ENCODE results near the gene PALM.
A peak's percentile ranks its signal among the peaks of the same experiment; 100 is the strongest.

PALM gene

DNA sequence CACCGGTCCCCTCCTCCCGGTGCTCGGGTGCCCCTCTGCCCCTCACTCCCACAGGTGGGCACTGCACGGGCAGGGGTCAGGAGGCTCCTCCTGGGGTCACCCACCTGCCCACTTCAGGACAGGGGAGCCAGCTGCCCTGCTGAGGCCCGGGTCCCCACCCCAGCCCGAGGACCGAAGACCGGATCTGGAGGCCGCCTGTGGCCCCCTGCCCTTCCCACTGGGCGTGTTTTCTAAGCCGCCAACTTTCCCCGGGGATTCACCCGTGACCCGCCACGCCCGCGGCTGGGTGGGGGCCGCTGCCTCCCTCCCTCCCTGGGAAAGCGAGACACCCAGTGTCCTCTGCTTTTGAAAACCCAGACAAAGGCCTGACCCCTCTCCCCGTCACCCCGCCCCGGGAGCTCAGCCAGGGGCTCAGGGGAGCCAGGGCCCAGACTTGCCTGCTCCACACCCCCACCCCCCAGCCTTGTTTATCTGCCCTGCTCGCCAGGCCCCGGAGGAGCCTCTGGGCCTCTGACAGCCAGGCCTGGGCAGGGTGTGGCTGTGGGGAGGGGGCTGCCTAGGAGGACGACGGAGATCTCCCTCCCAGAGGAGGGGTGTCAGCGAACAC lies 1.3 kb downstream of the PALM start:
- WGBS (ENCODE audit: insufficient coverage, insufficient read length) = no CpG with 5 or more reads among the region's 27 CpGs
- Histone ChIP-seq H3K4me3 (ENCODE audit: low read length) (peak overlapping the region; percentile 60; the same call in 1 of the 2 replicates), H3K27me3 (ENCODE audit: control insufficient read depth, insufficient read depth, low read length) (no peaks in the 10 kb centered on the region), H3K9me3 (ENCODE audit: control insufficient read depth, insufficient read depth, low read length) (no peaks in the 10 kb centered on the region), H3K36me3 (ENCODE audit: control insufficient read depth, insufficient read depth, low read length) (no peaks in the 10 kb centered on the region), H3K27ac (ENCODE audit: low read length) (no peak overlapping the region), H3K4me1 (ENCODE audit: control insufficient read depth, insufficient read depth, low read length) (peaks cover 2% of the 10 kb centered on the region; the same call in 1 of the 2 replicates)
- no peak for DNase-seq (ENCODE audit: low read depth, low spot score)

DNA sequence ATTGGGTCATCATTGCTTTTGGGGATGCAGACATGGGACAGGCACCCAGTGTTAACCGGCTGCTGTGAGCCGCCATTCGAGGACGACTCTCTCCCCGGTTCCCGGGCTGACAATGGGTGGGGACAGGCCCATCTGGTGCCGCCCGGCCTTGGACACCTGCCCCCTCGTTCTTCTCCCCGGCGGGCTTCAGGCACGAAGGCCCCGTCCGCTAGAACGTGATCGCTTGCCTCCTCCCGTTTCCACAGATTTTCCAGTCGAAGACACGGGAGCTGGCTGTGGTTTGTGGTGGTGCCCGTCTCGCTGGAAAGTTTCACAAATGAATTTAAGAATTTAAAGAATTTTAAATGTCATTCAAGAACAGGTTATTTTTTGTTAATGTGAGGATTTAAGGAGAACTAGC lies 2.0 kb downstream of the PALM start:
- no peak overlapping the region for H3K4me3 ChIP-seq (ENCODE audit: low read length)
- H3K27ac ChIP-seq (ENCODE audit: low read length) = no peak overlapping the region
- H3K27me3 ChIP-seq (ENCODE audit: control insufficient read depth, insufficient read depth, low read length) = no peaks in the 10 kb centered on the region
- H3K36me3 ChIP-seq (ENCODE audit: control insufficient read depth, insufficient read depth, low read length) = no peaks in the 10 kb centered on the region
- WGBS (ENCODE audit: insufficient coverage, insufficient read length) = no CpG with 5 or more reads among the region's 21 CpGs
- peaks cover 2% of the 10 kb centered on the region; the same call in 1 of the 2 replicates for H3K4me1 ChIP-seq (ENCODE audit: control insufficient read depth, insufficient read depth, low read length)
- no peaks in the 10 kb centered on the region for H3K9me3 ChIP-seq (ENCODE audit: control insufficient read depth, insufficient read depth, low read length)
- DNase-seq (ENCODE audit: low read depth, low spot score) = no peak

DNA sequence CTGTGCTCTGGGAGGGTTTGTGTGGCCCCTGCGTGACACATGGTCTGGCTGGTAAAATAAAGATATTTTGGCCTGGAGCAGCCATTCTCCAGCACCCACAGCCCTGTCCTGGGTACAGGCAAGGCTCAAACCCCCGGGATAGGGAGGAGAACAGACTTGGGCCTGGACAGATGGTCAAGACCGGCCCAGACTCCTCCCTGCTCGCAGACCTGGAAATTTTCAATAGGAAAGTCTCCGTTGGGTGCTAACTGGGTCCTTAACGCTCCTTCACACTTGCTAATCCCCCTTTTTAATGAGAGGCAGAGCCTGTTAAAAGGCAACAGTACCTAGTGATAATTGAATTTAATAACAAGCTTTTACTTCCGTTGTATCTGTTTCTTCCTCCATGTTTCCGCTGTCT lies 2.5 kb downstream of the PALM start:
- no peak overlapping the region for H3K27ac ChIP-seq (ENCODE audit: low read length)
- no CpG with 5 or more reads among the region's 8 CpGs for WGBS (ENCODE audit: insufficient coverage, insufficient read length)
- no peak overlapping the region for H3K4me3 ChIP-seq (ENCODE audit: low read length)
- H3K36me3 ChIP-seq (ENCODE audit: control insufficient read depth, insufficient read depth, low read length) = no peaks in the 10 kb centered on the region
- no peaks in the 10 kb centered on the region for H3K9me3 ChIP-seq (ENCODE audit: control insufficient read depth, insufficient read depth, low read length)
- H3K27me3 ChIP-seq (ENCODE audit: control insufficient read depth, insufficient read depth, low read length) = no peaks in the 10 kb centered on the region
- DNase-seq (ENCODE audit: low read depth, low spot score) = no peak
- H3K4me1 ChIP-seq (ENCODE audit: control insufficient read depth, insufficient read depth, low read length) = peaks cover 2% of the 10 kb centered on the region; the same call in 1 of the 2 replicates

DNA sequence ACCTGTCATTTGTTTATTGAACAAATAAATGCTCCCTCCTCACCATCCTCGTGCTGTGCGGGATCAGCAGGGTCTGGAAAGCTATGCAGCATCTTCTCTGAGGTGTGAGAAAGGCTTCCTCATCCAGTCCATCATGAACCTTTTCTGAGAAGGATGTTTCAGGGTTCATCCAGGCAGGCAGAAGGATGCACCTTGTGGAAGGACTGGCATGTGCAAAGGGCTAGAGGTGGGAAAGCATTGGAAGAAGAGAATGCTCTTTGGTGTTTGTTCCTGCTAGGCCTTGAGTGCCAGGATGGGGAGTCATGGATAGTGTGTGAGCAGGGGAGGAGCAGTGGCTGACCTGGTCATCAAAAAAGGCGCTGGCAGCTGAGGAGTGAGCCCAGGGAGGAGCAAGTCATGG lies 6.6 kb downstream of the PALM start:
- WGBS (ENCODE audit: insufficient coverage, insufficient read length) = no CpG with 5 or more reads among the region's 3 CpGs
- Histone ChIP-seq H3K27me3 (ENCODE audit: control insufficient read depth, insufficient read depth, low read length) (no peaks in the 10 kb centered on the region), H3K9me3 (ENCODE audit: control insufficient read depth, insufficient read depth, low read length) (no peaks in the 10 kb centered on the region), H3K4me3 (ENCODE audit: low read length) (no peak overlapping the region), H3K4me1 (ENCODE audit: control insufficient read depth, insufficient read depth, low read length) (peaks cover 2% of the 10 kb centered on the region; the same call in 1 of the 2 replicates), H3K27ac (ENCODE audit: low read length) (no peak overlapping the region), H3K36me3 (ENCODE audit: control insufficient read depth, insufficient read depth, low read length) (no peaks in the 10 kb centered on the region; the same call in 1 of the 2 replicates)
- no peak for DNase-seq (ENCODE audit: low read depth, low spot score)

DNA sequence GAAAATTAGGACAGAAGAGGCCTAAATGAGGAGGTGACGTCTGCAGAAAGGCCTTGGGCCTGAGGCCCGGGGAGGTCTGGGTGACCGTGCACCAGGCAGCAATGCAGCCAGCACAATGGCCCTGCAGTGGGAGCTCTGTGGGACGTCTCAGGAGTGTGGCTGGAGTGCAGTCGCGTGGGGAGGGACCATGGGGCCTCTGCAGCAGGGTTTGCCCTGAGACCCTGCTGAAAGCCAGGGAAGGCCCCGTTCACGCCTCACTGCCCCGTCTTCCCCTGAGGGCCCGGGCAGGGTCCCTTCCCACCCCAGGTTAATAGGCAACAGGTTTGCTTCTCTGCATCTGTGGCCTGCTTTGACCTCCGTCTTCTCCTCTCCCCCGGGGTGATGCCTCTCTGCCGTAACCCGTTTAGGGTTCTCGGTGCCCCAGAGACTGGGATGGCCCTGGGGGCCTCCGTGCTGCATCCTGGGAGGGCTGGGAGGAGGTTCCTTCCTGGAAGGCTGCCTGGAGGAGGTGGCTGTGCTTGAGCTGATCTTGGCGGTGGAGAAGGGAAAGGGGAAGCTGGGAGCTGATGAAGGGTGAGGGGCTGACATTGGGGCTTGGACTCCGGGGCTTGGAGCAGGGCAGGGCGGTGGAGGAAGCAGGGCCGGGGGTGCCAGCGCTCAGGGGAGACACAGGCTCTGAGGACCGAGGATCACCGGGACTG lies 9.7 kb downstream of the PALM start:
- WGBS (ENCODE audit: insufficient coverage, insufficient read length) = no CpG with 5 or more reads among the region's 23 CpGs

DNA sequence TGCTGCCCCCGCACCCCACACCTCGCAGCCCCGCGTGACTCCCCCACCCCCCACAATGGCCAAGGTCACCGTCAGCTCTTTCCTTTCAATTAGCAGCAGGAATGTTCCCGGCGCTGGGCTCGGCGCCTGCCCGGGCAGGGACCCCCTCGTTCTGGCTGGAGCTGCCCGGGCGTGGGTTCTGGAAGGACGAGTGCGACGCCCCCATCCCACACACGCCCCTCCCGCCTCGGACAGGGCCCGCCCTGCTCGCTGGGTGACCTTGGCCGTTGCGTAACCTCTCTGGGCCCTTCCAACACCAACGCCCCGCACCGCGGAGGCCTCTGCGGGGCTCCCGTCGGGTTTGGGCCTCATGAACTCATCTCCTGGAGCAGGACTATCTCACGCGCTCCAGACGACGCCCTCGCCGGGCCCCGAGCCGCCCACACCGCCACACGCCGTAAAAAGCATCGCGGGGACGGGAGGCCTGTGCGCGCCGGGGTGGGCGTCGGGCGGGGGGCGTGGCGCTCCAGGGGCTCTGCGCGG lies 10.3 kb downstream of the PALM start:
- Histone ChIP-seq H3K36me3 (ENCODE audit: control insufficient read depth, insufficient read depth, low read length) (no peaks in the 10 kb centered on the region; the same call in 1 of the 2 replicates), H3K4me1 (ENCODE audit: control insufficient read depth, insufficient read depth, low read length) (peaks cover 2% of the 10 kb centered on the region; the same call in 1 of the 2 replicates), H3K9me3 (ENCODE audit: control insufficient read depth, insufficient read depth, low read length) (no peaks in the 10 kb centered on the region), H3K27me3 (ENCODE audit: control insufficient read depth, insufficient read depth, low read length) (no peaks in the 10 kb centered on the region), H3K4me3 (ENCODE audit: low read length) (no peak overlapping the region), H3K27ac (ENCODE audit: low read length) (no peak overlapping the region)
- DNase-seq (ENCODE audit: low read depth, low spot score) = no peak
- WGBS (ENCODE audit: insufficient coverage, insufficient read length) = no CpG with 5 or more reads among the region's 54 CpGs

More for the DNA sequence above, 9.7 kb downstream of the PALM start:
- Histone ChIP-seq H3K9me3 (ENCODE audit: control insufficient read depth, insufficient read depth, low read length) (no peaks in the 10 kb centered on the region), H3K27ac (ENCODE audit: low read length) (no peak overlapping the region), H3K36me3 (ENCODE audit: control insufficient read depth, insufficient read depth, low read length) (no peaks in the 10 kb centered on the region; the same call in 1 of the 2 replicates), H3K4me1 (ENCODE audit: control insufficient read depth, insufficient read depth, low read length) (peaks cover 2% of the 10 kb centered on the region; the same call in 1 of the 2 replicates), H3K27me3 (ENCODE audit: control insufficient read depth, insufficient read depth, low read length) (no peaks in the 10 kb centered on the region), H3K4me3 (ENCODE audit: low read length) (no peak overlapping the region)
- no peak for DNase-seq (ENCODE audit: low read depth, low spot score)

DNA sequence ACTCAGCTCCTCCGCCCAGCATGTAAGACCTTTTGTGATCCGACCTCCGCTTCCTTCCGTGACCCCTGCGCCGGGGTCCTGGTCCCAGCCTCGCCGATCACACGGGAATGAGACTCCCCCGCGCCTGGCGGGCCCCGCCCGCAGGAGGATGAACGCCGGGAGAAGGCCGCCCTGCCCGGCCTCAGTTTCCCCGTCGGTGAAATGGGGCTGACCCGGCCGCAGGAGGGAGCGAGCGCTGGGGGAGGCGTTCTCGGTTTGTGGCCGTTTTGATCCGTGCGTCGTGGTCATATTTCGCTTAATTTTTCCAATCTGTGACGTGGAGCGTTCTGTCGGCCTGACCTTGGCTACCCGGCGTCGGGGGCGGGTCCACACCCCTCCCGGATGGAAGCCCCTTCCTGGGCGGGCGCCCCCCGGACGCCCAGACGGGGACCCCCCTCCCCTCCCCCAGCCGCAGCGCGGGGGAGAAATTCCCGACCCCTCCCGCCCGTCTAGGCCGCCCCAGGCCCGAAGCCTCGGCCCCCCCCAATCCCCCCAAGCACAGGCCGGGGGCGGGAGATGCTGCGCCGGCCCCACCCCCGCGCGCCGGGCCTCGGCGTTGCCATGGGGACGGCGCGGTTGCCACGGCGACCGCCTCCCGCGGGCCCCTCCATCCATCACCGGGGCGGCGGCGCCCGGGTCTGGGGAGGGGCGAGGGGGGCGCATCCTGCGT lies 11.1 kb downstream of the PALM start:
- WGBS (ENCODE audit: insufficient coverage, insufficient read length) = no CpG with 5 or more reads among the region's 79 CpGs
- Histone ChIP-seq H3K4me3 (ENCODE audit: low read length) (no peak overlapping the region), H3K9me3 (ENCODE audit: control insufficient read depth, insufficient read depth, low read length) (no peaks in the 10 kb centered on the region), H3K36me3 (ENCODE audit: control insufficient read depth, insufficient read depth, low read length) (no peaks in the 10 kb centered on the region; the same call in 1 of the 2 replicates), H3K27ac (ENCODE audit: low read length) (no peak overlapping the region), H3K27me3 (ENCODE audit: control insufficient read depth, insufficient read depth, low read length) (no peaks in the 10 kb centered on the region), H3K4me1 (ENCODE audit: control insufficient read depth, insufficient read depth, low read length) (peaks cover 2% of the 10 kb centered on the region; the same call in 1 of the 2 replicates)
- DNase-seq (ENCODE audit: low read depth, low spot score) = no peak

DNA sequence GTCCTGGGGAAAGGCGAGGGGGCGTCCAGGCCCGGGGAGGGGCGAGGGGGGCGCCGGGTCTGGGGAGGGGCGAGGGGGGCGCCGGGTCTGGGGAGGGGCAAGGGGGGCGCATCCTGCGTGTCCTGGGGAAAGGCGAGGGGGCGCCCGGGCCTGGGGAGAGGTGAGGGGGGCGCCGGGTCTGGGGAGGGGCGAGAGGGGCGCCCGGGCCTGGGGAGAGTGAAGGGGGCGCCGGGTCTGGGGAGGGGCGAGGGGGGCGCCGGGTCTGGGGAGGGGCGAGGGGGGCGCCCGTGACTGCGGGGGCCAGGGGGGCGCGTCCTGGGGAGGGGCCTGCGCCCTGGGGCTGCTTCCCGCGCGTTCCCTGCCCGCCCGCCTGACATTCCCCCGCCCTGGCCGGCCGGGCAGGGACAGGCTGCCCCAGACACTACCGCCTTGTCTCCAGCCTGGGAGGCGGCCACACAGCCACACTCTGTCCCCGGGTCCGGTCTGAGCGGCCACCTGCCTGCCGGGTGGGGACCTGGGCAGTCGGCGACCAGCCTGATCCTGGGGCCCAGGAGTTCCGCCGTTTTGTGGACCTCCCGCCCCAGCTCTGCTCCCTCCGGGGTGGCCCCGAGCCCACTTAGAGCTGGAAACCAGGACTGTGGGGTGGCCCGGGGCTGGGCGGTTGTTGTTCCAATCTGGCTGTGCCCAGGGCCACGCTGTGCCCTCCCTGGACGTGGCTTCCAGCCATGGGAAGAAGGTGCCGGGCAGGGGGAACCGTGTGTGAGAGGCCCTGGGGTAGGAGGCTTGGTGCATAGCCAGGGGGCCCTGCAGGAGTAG lies 11.8 kb downstream of the PALM start:
- Histone ChIP-seq H3K4me3 (ENCODE audit: low read length) (no peak overlapping the region), H3K36me3 (ENCODE audit: control insufficient read depth, insufficient read depth, low read length) (no peaks in the 10 kb centered on the region; the same call in 1 of the 2 replicates), H3K9me3 (ENCODE audit: control insufficient read depth, insufficient read depth, low read length) (no peaks in the 10 kb centered on the region), H3K4me1 (ENCODE audit: control insufficient read depth, insufficient read depth, low read length) (peaks cover 2% of the 10 kb centered on the region; the same call in 1 of the 2 replicates), H3K27me3 (ENCODE audit: control insufficient read depth, insufficient read depth, low read length) (no peaks in the 10 kb centered on the region), H3K27ac (ENCODE audit: low read length) (no peak overlapping the region)
- no CpG with 5 or more reads among the region's 58 CpGs for WGBS (ENCODE audit: insufficient coverage, insufficient read length)
- DNase-seq (ENCODE audit: low read depth, low spot score) = no peak

DNA sequence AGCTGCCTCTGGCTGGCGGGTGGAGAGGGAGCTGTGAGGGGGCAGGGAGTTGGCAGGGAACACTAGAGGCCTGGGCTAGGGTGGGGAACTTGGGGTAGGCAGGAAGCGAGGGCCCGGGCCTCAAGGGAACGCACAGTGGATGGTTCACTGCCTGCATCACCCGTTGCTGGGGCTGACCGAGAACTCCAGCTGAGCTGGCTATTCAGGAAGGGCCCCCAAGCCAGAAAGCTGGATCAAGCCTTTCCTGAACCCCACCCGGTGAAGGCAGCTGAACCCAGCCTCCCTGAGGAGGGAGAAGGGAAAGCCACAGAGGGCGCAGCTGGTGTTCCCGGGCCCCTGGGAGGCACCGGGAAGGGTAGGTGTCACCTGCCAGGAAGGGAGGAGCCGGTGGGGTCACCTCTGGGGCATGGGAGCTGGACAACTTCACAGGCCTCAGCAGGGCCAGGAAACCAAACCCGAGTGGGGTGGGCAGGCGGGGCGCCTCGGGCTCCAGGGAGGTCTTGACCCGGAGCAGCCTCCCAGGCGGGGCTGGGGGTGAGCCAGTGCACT lies 13.9 kb downstream of the PALM start:
- peaks cover 2% of the 10 kb centered on the region; the same call in 1 of the 2 replicates for H3K4me1 ChIP-seq (ENCODE audit: control insufficient read depth, insufficient read depth, low read length)
- H3K9me3 ChIP-seq (ENCODE audit: control insufficient read depth, insufficient read depth, low read length) = no peaks in the 10 kb centered on the region
- DNase-seq (ENCODE audit: low read depth, low spot score) = no peak
- no peak overlapping the region for H3K27ac ChIP-seq (ENCODE audit: low read length)
- no peak overlapping the region for H3K4me3 ChIP-seq (ENCODE audit: low read length)
- WGBS (ENCODE audit: insufficient coverage, insufficient read length) = no CpG with 5 or more reads among the region's 17 CpGs
- no peaks in the 10 kb centered on the region for H3K27me3 ChIP-seq (ENCODE audit: control insufficient read depth, insufficient read depth, low read length)
- H3K36me3 ChIP-seq (ENCODE audit: control insufficient read depth, insufficient read depth, low read length) = no peaks in the 10 kb centered on the region; the same call in 1 of the 2 replicates
